ENCODE measurements around the gene TDRD6.
A peak's percentile ranks its signal among the peaks of the same experiment; 100 is the strongest.

Gene TDRD6

DNA sequence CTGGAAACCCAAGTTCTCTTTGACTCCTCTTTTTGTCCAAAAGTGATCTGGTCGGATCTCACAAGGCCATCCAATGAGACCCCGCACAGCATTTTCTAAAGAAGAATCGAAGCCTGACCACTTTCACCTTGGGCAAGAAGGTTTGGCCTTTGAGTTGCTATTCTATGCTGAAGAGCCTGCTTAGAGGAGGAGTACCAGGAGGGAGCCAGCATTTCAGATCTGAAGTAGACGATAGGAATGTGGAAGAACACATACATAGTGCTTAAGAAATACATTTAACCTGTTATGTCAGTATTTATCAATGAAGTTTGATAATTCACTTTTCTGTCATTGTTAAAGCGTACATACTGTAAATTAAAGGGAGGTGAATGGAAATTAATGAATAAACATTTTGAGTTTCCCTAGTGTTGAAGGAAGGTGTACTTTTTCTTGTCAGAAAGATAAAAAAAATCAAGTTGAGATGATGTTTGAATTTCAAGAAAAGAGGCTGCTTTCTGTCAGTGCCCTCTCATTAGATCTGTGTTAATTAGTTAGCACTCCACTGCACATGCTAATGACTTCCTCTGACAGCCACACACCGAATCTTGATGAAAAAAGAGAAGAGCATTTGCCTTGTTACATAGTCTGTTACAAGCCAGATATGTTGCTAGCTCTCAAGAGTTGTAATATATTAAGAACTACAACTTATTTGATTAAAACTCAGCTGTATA lies 10.9 kb upstream of the TDRD6 start:
- DNase-seq (ENCODE audit: insufficient read length, low spot score): no peak
- no peak for FAIRE-seq

DNA sequence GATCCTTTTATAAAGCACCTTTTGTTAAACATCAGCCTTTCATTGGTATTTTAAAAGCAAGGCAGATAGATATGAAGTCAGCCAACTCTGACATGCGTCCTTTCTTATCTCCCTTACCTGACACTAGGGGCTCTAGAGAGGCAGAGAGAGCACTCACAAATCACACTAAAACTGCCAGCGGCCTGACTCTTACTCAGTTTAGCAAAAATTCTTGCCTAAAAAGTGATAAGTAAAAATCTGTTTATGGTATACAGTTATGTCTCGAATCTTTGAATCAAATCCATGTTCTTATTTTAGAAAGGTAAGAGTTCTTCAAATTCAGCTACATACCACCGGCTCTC lies 10.4 kb upstream of the TDRD6 start:
- no peak for DNase-seq (ENCODE audit: insufficient read length, low spot score)
- FAIRE-seq: no peak

DNA sequence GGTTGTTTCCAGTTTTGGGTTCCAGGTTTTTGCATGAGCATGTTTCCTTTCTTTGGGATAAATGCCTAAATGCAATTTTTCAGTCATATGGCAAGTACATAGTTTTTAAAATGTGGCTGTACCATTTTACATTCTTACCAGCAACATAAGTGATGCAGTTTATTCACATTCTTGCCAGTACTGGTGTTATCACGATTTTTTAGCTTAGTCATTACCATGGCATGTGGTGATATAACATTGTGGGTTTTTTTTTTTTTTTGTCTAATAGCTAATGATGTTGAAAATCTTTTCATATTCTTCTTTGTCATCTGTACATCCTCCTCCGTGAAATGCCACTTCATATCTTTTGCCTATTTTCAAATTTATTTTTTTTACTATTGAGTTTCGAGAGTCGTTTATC lies 2.9 kb upstream of the TDRD6 start:
- peak; percentile 9 for DNase-seq (ENCODE audit: insufficient read length, low spot score)
- no peak for FAIRE-seq

DNA sequence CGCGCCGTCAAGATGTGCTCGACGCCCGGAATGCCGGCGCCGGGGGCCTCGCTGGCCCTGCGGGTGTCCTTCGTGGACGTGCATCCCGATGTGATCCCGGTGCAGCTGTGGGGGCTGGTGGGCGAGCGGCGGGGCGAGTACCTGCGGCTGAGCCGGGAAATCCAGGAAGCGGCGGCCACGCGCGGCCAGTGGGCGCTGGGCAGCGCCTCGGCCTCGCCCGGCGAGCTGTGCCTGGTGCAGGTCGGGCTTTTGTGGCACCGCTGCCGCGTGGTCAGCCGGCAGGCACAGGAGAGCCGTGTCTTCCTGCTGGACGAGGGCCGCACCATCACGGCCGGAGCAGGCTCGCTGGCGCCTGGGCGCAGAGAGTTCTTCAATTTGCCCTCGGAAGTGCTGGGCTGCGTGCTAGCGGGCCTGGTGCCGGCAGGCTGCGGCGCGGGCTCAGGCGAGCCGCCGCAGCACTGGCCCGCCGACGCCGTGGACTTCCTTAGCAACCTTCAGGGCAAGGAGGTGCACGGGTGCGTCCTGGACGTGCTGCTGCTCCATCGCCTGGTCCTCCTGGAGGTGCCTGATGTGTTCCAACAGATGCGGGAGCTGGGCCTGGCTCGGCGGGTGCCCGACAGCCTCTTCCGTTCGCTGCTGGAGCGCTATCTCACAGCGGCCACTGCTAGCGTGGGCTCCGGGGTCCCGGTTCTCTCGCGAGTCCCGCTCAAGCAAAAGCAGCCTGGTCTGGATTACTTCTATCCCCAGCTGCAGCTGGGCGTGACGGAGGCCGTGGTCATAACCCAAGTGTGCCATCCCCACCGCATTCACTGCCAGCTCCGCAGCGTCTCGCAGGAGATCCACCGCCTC lies 656 bp downstream of the TDRD6 start:
- FAIRE-seq (no peak), DNase-seq (ENCODE audit: insufficient read length, low spot score) (no peak)

DNA sequence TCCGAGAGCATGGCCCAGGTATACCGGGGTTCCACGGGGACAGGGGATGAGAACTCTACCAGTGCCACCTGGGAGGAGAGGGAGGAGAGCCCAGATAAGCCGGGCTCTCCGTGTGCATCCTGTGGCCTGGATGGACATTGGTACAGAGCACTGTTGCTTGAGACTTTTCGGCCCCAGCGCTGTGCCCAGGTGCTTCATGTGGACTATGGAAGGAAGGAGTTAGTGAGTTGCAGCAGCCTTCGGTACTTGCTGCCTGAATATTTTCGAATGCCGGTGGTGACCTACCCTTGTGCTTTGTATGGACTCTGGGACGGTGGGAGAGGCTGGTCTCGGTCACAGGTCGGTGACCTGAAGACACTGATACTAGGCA lies 1.3 kb downstream of the TDRD6 start:
- FAIRE-seq: no peak

DNA sequence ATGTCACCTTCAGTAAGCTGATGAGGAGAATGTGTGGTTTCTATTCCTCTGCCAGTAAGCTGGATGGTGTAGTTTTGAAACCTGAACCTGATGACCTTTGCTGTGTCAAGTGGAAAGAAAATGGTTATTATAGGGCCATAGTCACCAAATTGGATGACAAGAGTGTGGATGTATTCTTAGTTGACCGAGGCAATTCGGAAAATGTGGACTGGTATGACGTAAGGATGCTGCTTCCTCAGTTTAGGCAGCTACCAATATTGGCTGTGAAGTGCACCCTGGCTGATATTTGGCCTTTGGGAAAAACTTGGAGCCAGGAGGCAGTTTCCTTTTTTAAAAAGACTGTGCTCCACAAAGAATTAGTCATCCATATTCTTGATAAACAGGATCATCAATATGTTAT lies 2.0 kb downstream of the TDRD6 start:
- FAIRE-seq (no peak), DNase-seq (ENCODE audit: insufficient read length, low spot score) (no peak)

More for the DNA sequence above, 1.3 kb downstream of the TDRD6 start:
- DNase-seq (ENCODE audit: insufficient read length, low spot score): no peak

DNA sequence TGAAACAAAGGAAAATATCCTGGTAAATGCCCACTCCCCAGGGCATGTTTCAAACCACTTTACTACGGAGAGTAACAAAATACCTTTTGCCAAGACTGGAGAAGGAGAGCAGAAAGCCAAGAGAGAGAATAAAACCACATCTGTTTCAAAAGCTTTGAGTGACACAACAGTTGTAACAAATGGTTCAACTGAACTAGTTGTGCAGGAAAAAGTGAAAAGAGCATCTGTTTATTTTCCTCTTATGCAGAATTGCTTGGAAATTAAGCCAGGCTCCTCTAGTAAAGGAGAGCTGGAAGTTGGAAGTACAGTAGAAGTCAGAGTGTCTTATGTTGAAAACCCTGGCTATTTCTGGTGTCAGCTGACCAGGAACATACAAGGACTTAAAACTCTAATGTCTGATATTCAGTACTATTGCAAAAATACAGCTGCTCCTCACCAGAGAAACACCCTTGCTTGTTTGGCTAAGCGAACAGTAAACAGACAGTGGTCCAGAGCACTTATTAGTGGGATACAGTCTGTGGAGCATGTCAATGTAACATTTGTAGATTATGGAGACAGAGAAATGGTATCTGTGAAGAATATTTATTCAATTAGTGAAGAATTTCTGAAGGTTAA lies 2.6 kb downstream of the TDRD6 start:
- no peak for DNase-seq (ENCODE audit: insufficient read length, low spot score)
- no peak for FAIRE-seq

DNA sequence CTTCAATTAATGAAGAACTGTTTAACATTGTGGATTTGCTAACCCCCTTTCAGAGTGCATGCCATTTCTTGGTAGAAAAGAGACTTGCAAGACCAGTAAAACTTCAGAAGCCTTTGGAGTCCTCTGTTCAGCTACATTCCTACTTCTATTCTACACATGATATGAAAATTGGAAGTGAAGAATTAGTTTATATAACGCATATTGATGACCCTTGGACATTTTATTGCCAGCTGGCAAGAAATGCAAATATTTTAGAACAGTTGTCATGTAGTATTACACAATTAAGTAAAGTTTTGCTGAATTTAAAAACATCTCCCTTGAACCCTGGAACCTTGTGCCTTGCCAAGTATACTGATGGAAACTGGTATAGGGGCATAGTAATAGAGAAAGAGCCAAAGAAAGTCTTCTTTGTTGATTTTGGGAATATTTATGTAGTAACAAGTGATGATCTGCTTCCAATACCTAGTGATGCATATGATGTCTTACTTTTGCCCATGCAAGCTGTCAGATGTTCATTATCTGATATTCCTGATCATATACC lies 3.3 kb downstream of the TDRD6 start:
- DNase-seq (ENCODE audit: insufficient read length, low spot score): no peak
- no peak for FAIRE-seq

DNA sequence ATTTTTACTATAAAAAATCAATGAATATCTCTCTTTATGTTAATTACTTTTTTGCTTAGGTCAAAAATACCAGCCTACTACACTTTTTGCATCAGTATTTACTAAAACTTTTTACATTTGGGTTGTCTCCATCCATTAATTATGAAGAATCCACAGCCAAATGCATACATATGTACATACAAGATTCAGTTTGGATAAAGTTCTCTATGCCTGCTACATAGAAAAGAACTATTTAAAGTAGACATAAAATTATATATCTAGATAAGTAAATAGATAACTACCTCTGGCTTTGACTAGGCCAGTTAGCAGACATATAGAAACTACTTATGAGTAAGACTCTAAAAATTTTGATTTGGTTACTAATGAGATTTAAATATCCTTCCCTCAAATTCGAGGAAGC lies 12.3 kb downstream of the TDRD6 start:
- DNase-seq (ENCODE audit: insufficient read length, low spot score) (no peak), FAIRE-seq (no peak)

DNA sequence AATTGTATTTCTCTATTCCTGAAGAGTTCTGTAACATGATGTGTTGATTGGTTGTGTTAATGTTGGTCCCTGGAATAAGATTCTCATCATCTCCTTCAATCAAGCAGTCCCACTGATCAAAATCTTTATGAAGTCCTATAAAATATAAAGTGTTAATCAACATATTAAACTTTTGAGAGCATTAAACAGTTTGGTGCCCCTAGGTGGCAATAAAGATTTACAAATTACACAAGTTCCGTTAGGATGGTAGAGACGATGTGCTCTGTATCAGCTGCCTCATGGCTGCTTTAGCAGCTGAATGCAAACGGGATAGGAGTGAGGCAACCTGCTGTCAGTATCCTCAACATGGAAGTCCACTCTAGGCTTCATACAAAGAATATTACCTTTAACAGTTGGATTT lies 16.9 kb downstream of the TDRD6 start:
- no peak for FAIRE-seq

DNA sequence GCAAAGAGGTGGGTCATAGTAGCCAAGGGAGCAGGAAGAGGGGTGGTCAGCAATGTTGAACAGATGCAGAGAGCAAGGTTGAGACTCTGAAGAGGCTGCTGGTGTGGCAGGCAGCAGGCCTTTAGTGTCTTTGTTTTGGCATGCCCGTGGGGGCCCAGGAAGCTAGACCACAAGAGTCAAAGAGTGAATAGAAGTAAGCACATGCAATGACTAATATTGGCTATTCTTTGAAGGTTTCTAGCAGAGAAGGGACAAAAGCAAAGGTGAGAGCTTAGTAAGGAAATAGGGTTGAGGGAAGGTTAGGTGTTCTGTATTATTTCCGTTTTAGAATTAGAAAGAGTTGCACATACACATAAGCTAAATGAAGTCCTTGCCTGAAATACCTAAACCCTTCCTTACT lies 18.8 kb downstream of the TDRD6 start:
- DNase-seq (ENCODE audit: insufficient read length, low spot score): no peak
- FAIRE-seq: no peak

More for the DNA sequence above, 16.9 kb downstream of the TDRD6 start:
- peak; percentile 7 for DNase-seq (ENCODE audit: insufficient read length, low spot score)

DNA sequence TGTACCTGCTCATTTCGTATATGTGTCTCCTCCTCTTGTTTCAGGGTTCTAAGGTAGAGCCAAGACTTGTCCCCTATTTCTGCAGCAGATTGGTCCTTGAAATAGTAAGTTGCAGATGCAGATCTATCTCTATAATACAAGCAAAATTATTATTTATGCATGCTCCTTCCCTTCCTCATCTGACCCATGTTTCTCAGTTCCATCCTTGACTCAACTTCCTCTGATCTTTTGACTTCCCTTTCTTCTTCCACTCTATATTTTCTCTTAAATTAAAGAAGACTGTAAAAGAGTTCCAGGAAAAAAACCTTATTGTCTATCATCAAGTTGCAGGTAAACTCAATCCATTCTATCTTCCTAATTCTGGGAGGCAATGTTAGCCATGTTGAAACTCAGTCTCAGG lies 23.8 kb downstream of the TDRD6 start:
- no peak for FAIRE-seq
- DNase-seq (ENCODE audit: insufficient read length, low spot score): no peak

DNA sequence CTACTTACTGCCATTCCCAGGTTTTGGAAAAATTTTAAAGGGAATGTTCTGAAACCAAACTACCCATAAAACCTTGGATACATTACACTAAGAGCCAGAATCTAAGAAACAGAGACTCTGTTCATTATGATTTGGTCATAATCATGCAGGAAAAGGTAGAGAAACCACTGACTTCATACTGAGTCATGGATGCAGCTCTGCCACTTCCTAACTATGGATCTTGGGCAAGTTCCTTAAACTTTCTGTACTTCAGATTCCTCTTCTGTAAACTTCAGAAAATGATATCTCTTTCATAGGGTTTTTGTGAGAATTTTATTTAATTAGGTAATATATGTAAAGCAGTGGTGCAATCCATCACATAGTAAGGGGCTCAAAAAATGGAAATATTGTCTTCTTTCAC lies 27.5 kb downstream of the TDRD6 start:
- no peak for FAIRE-seq
- DNase-seq (ENCODE audit: insufficient read length, low spot score): no peak

DNA sequence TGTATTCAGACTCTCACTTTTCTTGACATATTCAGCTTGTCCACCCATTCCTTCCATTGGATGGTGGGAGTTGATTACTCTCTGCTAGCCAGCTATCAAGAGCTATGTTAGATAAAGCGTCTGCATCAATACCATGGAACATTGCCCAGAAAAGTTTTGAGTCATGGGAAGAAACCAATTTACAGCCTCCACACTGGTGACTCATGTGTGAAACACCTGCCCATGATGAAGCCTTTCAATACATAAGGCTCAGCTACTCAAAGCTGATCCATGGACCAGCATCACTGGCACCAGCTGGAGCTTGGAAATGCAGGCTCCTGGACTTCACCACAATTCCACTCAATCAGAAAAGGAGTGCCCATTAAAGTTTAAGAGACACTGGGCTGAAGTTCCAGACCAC lies 31.4 kb downstream of the TDRD6 start:
- no peak for FAIRE-seq

DNA sequence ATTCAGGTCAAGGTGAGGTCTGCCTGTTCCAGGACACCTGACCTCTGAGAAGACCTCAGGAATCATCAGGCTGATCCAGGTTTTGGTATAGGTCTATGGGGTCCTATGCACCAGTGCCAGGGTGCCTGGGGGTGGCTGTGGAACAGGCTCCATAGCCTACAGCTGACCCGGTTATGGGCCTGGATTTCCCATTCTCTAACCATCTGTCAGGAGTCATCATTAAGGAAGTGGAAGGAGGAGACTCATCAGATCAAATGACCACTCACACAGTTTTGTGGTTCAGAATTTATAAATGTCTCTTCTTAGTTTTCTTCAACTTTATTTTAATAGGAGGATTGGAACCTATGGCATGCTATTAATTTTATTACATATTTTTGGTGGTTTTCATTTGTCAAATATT lies 32.7 kb downstream of the TDRD6 start:
- FAIRE-seq: no peak

More for the DNA sequence above, 31.4 kb downstream of the TDRD6 start:
- DNase-seq (ENCODE audit: insufficient read length, low spot score): no peak

DNA sequence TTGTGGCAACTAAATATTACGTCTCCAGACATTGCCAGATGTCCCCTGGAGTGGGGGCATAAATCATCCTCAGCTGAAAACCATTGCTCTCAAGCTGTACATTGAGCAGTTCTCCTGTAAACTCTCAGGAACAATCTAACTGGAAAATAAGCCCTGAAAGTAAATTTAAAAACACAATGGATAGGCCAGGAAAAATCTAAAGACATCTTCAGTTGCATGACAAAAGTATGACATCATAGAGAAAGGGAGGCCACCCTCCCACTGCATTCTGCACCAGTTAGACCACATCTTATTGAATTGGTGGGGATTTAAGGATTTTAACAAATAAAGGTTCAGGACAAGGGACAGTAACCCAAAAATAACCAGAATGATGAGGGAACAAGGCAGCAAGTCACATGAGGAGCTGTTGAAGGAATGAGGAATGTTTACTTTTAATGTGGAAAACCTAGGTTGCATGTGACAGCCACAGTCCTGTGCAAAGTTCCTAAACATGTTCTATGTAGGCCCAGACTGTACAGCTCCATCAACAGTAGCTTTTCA lies 42.2 kb downstream of the TDRD6 start:
- DNase-seq (ENCODE audit: insufficient read length, low spot score): no peak
- FAIRE-seq: no peak

More for the DNA sequence above, 32.7 kb downstream of the TDRD6 start:
- DNase-seq (ENCODE audit: insufficient read length, low spot score): no peak

DNA sequence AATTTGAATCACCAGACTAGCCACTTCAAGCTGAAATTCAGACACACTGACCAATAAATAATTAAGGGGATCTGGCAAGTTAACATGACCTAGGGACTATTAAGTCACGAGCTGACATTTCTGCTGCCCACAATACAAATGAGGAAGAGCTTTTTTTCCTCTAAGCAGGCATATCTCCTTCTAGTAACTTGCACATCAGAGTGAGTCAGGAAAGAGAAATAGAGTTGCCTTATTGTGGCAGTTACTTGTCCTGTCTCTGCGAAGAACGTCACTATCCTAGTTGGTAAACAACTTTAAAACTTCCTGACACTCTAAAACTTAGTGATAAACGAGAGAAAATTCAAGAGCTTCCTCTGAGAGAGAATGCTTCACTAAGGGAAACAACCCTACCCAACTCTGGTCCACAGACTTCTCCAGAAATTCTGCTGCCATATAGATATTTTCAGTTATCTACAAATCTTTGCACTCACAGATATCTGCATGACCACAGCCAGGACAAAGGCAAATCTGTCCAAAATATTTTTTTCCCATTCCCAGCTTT lies 43.3 kb downstream of the TDRD6 start:
- no peak for DNase-seq (ENCODE audit: insufficient read length, low spot score)
- no peak for FAIRE-seq

DNA sequence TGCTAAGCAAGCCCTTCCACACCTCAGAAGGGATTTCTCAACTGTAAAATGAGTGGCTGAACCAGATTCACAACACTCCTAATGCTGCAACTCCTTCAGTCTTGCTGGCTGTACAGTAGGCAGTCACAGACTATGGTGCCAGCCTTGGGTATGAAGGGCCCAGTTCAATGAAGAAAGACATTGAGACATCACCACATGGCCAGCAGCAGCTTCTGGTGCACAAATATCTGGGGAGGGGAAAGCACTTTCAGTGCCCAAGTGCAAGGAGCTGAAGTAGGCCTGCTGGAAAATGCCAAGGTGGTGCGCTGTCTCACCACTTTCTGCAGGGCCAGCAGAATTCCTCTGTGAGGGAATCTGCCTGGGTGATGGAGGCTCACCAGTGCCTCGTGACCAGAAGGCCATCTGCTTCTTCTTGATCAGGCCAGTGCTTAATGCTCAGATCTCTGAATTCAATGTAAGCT lies 45.7 kb downstream of the TDRD6 start:
- no peak for DNase-seq (ENCODE audit: insufficient read length, low spot score)
- no peak for FAIRE-seq

DNA sequence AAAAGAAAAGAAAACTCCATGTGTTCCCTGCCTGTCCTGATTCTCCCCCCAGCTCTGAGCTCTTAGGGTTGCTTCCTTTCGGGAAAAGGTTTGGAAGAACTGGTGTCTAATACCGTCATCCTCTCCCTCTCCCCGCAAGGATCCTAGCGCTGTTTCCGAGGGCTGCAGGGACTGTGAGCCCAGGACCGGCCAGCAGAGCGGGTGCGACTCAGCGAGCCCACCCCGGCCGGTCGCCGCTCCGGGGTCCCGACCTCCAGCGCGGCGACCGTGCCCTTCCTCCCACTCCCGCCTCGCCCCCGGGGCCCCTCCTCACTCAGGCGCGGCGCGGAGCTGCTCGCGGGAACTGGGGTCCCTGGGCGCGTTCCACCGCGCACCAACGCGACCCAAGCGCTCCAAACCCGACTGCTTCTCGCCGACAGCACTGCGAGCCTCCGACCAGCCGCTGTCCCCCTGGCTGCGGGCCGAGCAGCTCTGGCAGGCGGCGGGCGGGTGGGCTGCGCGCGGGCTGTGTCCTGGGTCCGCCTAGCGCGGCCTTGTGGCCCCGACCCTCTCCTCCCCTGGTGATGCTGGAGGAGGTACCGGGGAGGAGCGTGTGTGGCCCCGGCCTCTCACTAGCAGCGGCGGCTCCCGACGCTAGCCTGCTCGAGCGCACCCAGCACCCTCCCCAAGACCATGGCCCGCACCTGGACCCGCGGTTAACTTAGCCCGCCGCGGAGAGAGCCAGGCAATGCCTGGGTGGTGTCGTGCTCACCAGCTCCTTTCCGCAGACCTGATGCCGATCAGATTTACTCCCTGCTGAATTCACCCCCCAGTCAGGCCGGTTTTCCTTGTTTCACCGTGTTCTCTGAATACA lies 47.4 kb downstream of the TDRD6 start, which contains the start of gene PLA2G7:
Gene PLA2G7 (minus strand): TSS at position 509 of the 853 bp plus-strand sequence. CDS start 12,484 bp downstream, outside the sequence.
- DNase-seq (ENCODE audit: insufficient read length, low spot score) (peak; percentile 27), FAIRE-seq (no peak)

DNA sequence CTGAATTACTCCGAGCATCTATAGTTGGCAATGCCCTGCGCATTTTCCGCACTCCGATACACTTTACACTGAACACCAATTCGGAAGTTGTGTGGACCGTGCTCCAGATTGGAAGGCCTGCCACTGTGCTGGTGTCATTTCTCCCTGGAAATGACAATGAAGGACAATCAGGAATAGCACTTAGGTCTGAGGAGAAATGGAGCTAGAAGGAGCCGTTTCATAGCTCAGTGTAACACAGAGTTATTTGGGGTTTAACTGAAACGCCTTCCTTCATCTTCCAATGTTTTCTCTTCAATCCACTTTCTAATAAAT lies 48.0 kb downstream of the TDRD6 start:
- DNase-seq (ENCODE audit: insufficient read length, low spot score) (no peak), FAIRE-seq (no peak)

Measured in HTR-8/SVneo (cell line).